Ovary (tissue), 9 donors: ENCODE results near the gene PIMREG. TPM values are rescaled to one million over a fixed set of nuclear protein-coding genes. Genes with fewer than 3 reads are reported as not detected.

Experiments
- DNase-seq, 5 donors: peaks; one replicate each; pipeline ENCODE4 v3.0.0-alpha.2; 2019 to 2020
- H3K27ac ChIP-seq, 2 donors: fragments of 200-600 bp; one replicate each; pipeline versions ENCODE4 v1.5.1 to v1.8.0; 2019 to 2022
- H3K27me3 ChIP-seq: fragments of 200-600 bp; one replicate; pipeline ENCODE4 v1.8.0; 2022
- H3K36me3 ChIP-seq: fragments of 200-600 bp; sonication (generic); one replicate; pipeline ENCODE4 v1.5.1; 2019
- H3K4me1 ChIP-seq: one replicate; pipeline ENCODE4 v1.8.1; 2013; ENCODE audit warnings: mild to moderate bottlenecking, moderate library complexity; ENCODE audit not compliant: insufficient read depth
- H3K4me3 ChIP-seq: fragments of 200-600 bp; sonication (generic); one replicate; pipeline ENCODE4 v1.5.1; 2017
- H3K9me3 ChIP-seq, 2 donors: fragments of 200-600 bp in 1 of 2; sonication (generic) in 1 of 2; one replicate each; pipeline versions ENCODE4 v1.5.1 to v1.8.1; 2013 to 2019; ENCODE audit warnings: mild to moderate bottlenecking in 1 of 2, moderate library complexity in 1 of 2
- EP300 ChIP-seq: sonication (generic); formaldehyde crosslinking; IDR thresholded peaks from one replicate; pipeline ENCODE4 v1.6.1; 2017; ENCODE audit warnings: antibody characterized with exemption
- POLR2A ChIP-seq: fragments of 450-650 bp; IDR thresholded peaks from one replicate; pipeline ENCODE4 v1.6.1; 2017; ENCODE audit warnings: antibody characterized with exemption, mild to moderate bottlenecking, moderate library complexity
- WGBS, 3 donors: extraction: QIAGEN DNeasy Blood & Tissue Kit in 1 of 3; methylation state at CpG; one replicate each; pipeline versions ENCODE4 v1.1.5 to v1.1.7; 2013 to 2017; 5-methylcytosine and 5-hydroxymethylcytosine counted together
- intact Hi-C, 4 donors: fragments of 100-400 bp; cut with DNase I; formaldehyde crosslinking; loops; one replicate each; pipeline versions ENCODE4 v1.11.0 to v1.15.1; 2022 to 2023
- polyA plus RNA-seq, 2 donors: library from polyadenylated mRNA; stranded (reverse); fragments of 200-250 nt in 1 of 2; fragments of 350-450 nt in 1 of 2; fragmentation: Illumina TruSeq in 1 of 2; extraction: RNeasy Lipid Tissue Mini Kit (QIAGEN cat#74804) in 1 of 2; gene quantifications; one replicate each; pipeline ENCODE4 v1.2.3, GENCODE V29; 2013 to 2014
- total RNA-seq, 7 donors: library from RNA; depleted of rRNA in 2 of 7; stranded (reverse); fragments of >200 nt in 2 of 7; fragmentation: NEBNext Ultra II Directional in 3 of 7; extraction: Animal tissue kit (Norgen Biotek cat#: 25700) in 3 of 7; gene quantifications; one replicate each; pipeline versions ENCODE4 v1.1.0 to v1.2.4, GENCODE V29; 2016 to 2023
- TF ChIP-seq, protein P1 (sequence below), 3 donors: fragments of 450-650 bp in 2 of 3; fragments of 200-600 bp in 1 of 3; IDR thresholded peaks; one replicate each; pipeline versions ENCODE4 v1.5.1 to v1.8.0; 2016 to 2022; ENCODE audit warnings: antibody characterized with exemption in 3 of 3, mild to moderate bottlenecking in 1 of 3
- donor health status: DM: no; HTN: no; CAD: no; lungs with moderate emphysema.
- donor health status: DM: no; HTN: no; CAD: no.
- donor health status: Bipolar disorder and iron deficiency.
- donor health status: DM: yes; HTN: yes; CAD: no.
- donor health status: DM: no; HTN: no; CAD: no.
- donor health status: DM: yes; HTN: yes; CAD: no.

PIMREG gene
- total and polyA plus RNA-seq, 9 donors, result 0.20 to 4.7 (median 0.73) TPM; not detected in 1

DNA sequence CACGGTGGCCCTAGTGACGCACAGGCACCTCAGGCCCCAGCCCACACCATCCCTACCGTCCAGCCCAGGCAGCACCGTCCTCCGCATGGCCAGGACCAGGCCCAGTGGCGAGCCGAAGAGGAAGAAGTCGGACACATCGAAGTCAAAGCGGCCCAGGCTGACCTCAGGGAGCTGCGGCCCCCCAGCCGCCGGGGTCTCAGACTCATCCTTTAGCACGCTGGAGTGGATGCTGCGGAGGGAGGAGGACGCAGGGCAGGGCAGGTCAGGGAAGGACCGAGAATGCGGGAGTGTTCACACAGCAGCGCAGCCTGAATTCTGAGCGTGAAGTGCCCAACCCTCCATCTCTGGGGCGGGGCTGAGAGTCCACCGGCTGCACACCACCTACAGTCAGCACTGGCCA, 30.1 kb downstream of the PIMREG start:
- TF ChIP-seq EP300 (no peak), POLR2A (no peak)
- WGBS, 3 donors, result 82 to 86% (median 83%) methylated on average over 22 of the region's 22 CpGs
- Histone ChIP-seq H3K27ac (no peak overlapping the region), H3K9me3 (no peaks in the 10 kb centered on the region), H3K4me1 (peaks cover 11% of the 10 kb centered on the region), H3K36me3 (no peaks in the 10 kb centered on the region), H3K4me3 (no peak overlapping the region), H3K27me3 (no peaks in the 10 kb centered on the region)
- DNase-seq, result no peak
- intact Hi-C loops, result loop anchor here in 2 of 4 donors (5.0 to 10.0 kb wide), 3 partner anchors 83 to 163 kb away; partner anchors contain the start of gene PITPNM3 (in 2 of the 2)

DNA sequence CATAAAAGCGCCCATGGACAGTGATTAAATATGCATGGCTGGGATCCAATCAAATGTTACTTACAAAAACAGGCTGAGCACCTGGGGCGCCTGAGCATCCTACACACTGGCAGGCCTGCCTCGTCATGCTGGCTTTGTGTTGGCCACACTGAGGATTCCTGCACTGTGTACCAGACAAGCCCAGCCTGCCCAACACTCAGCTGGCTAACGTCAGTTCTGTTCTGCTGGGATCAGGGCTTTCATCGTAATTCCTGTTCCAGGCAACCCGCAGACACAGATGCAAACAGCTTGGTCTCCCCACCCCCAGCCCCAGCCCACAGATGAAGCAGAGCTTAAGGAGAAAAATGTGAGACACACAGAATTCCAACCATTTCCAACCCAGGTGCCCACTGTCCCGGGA, 30.7 kb downstream of the PIMREG start:
- no peaks in the 10 kb centered on the region for H3K36me3 ChIP-seq
- no peaks in the 10 kb centered on the region for H3K27me3 ChIP-seq
- H3K4me1 ChIP-seq, result peaks cover 11% of the 10 kb centered on the region
- H3K4me3 ChIP-seq, result no peak overlapping the region
- intact Hi-C loops, result loop anchor here in 2 of 4 donors (5.0 to 10.0 kb wide), 3 partner anchors 82 to 162 kb away; partner anchors contain the start of gene PITPNM3 (in 2 of the 2)
- DNase-seq, result no peak
- no peaks in the 10 kb centered on the region for H3K9me3 ChIP-seq
- WGBS, 3 donors, result 56 to 70% (median 57%) methylated on average over 7 of the region's 7 CpGs
- TF ChIP-seq EP300 (no peak), POLR2A (no peak)
- TF ChIP-seq, protein P1, sequence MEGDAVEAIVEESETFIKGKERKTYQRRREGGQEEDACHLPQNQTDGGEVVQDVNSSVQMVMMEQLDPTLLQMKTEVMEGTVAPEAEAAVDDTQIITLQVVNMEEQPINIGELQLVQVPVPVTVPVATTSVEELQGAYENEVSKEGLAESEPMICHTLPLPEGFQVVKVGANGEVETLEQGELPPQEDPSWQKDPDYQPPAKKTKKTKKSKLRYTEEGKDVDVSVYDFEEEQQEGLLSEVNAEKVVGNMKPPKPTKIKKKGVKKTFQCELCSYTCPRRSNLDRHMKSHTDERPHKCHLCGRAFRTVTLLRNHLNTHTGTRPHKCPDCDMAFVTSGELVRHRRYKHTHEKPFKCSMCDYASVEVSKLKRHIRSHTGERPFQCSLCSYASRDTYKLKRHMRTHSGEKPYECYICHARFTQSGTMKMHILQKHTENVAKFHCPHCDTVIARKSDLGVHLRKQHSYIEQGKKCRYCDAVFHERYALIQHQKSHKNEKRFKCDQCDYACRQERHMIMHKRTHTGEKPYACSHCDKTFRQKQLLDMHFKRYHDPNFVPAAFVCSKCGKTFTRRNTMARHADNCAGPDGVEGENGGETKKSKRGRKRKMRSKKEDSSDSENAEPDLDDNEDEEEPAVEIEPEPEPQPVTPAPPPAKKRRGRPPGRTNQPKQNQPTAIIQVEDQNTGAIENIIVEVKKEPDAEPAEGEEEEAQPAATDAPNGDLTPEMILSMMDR (IDR thresholded peaks at IDR 0.05), result no peak
- no peak overlapping the region for H3K27ac ChIP-seq

DNA sequence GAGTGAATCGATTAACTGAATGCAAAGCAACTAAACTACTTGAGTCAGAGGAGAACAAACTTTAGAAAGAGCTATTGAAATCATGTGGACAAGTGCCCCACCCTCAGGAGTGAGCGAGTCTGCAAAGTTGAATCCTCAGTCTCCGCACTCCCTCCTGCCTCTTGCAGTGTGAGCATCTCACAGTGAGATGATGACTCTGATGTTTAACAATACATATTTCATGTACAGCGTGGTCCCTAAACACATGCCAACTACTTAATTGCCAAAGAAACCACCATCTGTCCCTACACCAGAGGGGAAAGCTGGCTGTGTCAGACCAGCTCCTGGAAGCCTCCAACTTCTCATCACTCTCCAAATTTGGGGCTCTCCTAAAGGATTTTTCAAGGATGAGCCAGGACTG, 31.2 kb downstream of the PIMREG start:
- TF ChIP-seq EP300 (no peak), POLR2A (no peak)
- TF ChIP-seq, protein P1 (IDR thresholded peaks at IDR 0.05), result no peak
- intact Hi-C loops, result loop anchor here in 1 of 4 donors (10.0 kb wide), 1 partner anchor 159 kb away; no protein-coding TSS in a partner anchor
- WGBS, 3 donors, result 62 to 70% (median 69%) methylated on average over 4 of the region's 4 CpGs
- Histone ChIP-seq H3K27me3 (no peaks in the 10 kb centered on the region), H3K27ac (no peak overlapping the region), H3K4me1 (peaks cover 11% of the 10 kb centered on the region), H3K36me3 (no peaks in the 10 kb centered on the region), H3K9me3 (no peaks in the 10 kb centered on the region), H3K4me3 (no peak overlapping the region)
- DNase-seq, result no peak

DNA sequence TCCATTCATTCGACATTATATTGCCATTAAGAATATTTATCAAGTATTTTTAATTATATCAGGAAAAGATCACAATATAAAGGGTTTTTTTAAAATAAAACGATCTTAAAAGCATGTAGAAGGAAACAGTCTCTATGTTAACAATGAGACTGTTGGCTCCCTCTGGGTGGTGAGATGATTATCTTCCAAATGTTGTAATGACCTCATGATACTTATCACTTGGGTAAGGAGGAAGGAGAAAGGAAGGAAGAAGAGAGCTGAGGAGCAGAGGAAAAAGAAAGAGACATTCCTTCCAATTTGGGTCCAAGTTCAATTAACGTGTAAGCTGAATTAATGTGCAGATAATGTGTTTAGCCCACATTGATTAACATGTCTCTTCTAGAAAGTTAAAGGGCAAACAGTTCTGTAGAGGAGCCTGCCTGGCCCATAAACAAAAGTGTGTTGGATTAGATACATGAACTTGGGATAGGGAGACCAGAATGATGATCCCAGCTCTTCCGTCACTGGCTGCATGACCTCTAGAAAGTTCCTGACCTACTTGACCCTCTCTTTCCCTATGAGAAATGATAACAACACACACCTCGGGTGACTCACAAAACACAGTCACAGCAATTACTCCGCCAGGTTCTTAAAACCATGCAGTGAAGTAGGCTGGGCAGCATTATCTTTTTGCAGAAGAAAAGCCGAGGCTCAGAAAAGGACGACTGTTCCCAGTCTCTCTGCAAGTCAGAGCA, 32.0 kb downstream of the PIMREG start:
- H3K27ac ChIP-seq, result no peak overlapping the region
- no peak for DNase-seq
- H3K27me3 ChIP-seq, result no peaks in the 10 kb centered on the region
- WGBS, 3 donors, result 65 to 79% (median 74%) methylated on average over 8 of the region's 8 CpGs
- TF ChIP-seq EP300 (no peak), POLR2A (no peak)
- TF ChIP-seq, protein P1 (IDR thresholded peaks at IDR 0.05), result no peak
- H3K9me3 ChIP-seq, result no peaks in the 10 kb centered on the region
- H3K36me3 ChIP-seq, result no peaks in the 10 kb centered on the region
- H3K4me3 ChIP-seq, result no peak overlapping the region
- intact Hi-C loops, result loop anchor here in 1 of 4 donors (10.0 kb wide), 1 partner anchor 159 kb away; no protein-coding TSS in a partner anchor
- H3K4me1 ChIP-seq, result peaks cover 9% of the 10 kb centered on the region

DNA sequence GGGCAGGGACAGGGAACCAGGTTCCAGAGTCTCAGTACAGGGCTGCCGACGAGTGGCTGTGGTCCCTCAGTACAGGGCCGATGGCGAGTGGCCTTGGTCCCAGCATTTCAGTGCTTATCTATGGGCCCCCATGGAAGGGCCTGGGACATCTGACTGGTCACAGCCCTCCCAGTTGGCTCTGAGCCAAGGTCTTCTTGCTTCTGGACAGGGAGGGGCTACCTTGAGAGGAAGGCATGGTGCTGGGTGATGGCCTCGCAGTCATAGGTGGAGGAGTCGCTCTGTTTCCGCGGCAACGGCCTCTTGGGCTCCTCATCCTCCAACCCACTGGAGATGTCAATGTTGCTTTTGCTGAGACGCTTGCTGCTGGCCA, 32.5 kb downstream of the PIMREG start:
- intact Hi-C loops, result loop anchor here in 1 of 4 donors (10.0 kb wide), 1 partner anchor 158 kb away; no protein-coding TSS in a partner anchor
- peak in 2 of 5 donors; percentile 52 to 53 for DNase-seq
- H3K27ac ChIP-seq, result no peak overlapping the region
- 62 to 74% (median 64%) methylated on average over 10 of the region's 10 CpGs for WGBS, 3 donors
- TF ChIP-seq, protein P1 (IDR thresholded peaks at IDR 0.05), result no peak
- no peak for TF ChIP-seq POLR2A
- no peak for TF ChIP-seq EP300
- H3K9me3 ChIP-seq, result no peaks in the 10 kb centered on the region
- peaks cover 5% of the 10 kb centered on the region for H3K4me1 ChIP-seq
- H3K36me3 ChIP-seq, result no peaks in the 10 kb centered on the region
- H3K4me3 ChIP-seq, result no peak overlapping the region
- no peaks in the 10 kb centered on the region for H3K27me3 ChIP-seq
